Left ventricle myocardium superior (tissue), 1 donor: ENCODE results near the gene CLDN9. TPM values are rescaled to one million over a fixed set of nuclear protein-coding genes. Genes with fewer than 3 reads are reported as not detected.

ENCODE experiments used
- ATAC-seq: fragments of 200-7000 bp; cut with Tn5 transposase; one replicate; pipeline ENCODE4 v1.9.1; 2020; ENCODE audit warnings: mild to moderate bottlenecking, moderate library complexity
- DNase-seq: peaks from one replicate; pipeline ENCODE4 v3.0.0-alpha.2; 2020
- intact Hi-C: fragments of 100-400 bp; cut with micrococcal nuclease; formaldehyde crosslinking; loops from one replicate; pipeline ENCODE4 v1.11.0; 2022
- long read RNA-seq: library from polyadenylated mRNA; unstranded; transcript quantifications from one replicate; pipeline ENCODE4 v2.0.0, GENCODE V29; 2021
- total RNA-seq: library from RNA; stranded (reverse); fragmentation: NEBNext Ultra II Directional; extraction: Animal tissue kit (Norgen Biotek cat#: 25700); gene quantifications from one replicate; pipeline ENCODE4 v1.2.1, GENCODE V29; 2021
- donor health status: DM: no; HTN: yes; CAD: no; lungs with severe emphysema.

Gene CLDN9
- total RNA-seq: 1.2 TPM
- long read RNA-seq, partial matches to known transcripts: 0 of 1 reads
- long read RNA-seq, other reads (novel, unspliced or antisense): 0 of 1 reads

GRCh38 chr16:3012828-3013420, at the start of gene CLDN9:
TSS of gene CLDN9 (plus strand) at chr16:3012923. CDS start at chr16:3013363, 440 bp downstream.
- ATAC-seq (peak; percentile 8), DNase-seq (no peak)
- intact Hi-C loops: no loop called here

GRCh38 chr16:2963074-2963722, 49.5 kb upstream of the CLDN9 start:
- ATAC-seq (no peak), DNase-seq (peak; percentile 18)
- intact Hi-C loops: no loop called here

- intact Hi-C loops: no loop called here
- DNase-seq (no peak), ATAC-seq (no peak)
Observed at GRCh38 chr16:2963723-2964474, 48.8 kb upstream of the CLDN9 start, which contains the start of gene KREMEN2. TSS of gene KREMEN2 (plus strand) at chr16:2964275. CDS start at chr16:2964521, 246 bp downstream.

GRCh38 chr16:2964475-2965336, 48.0 kb upstream of the CLDN9 start:
- intact Hi-C loops: no loop called here
- DNase-seq (no peak), ATAC-seq (no peak)

- intact Hi-C loops: no loop called here
- no peak for ATAC-seq
- DNase-seq: peak; percentile 22
Observed at GRCh38 chr16:2966043-2966807, 46.5 kb upstream of the CLDN9 start.

GRCh38 chr16:2966808-2967191, 45.9 kb upstream of the CLDN9 start:
- DNase-seq (peak; percentile 57), ATAC-seq (no peak)
- intact Hi-C loops: no loop called here

GRCh38 chr16:2967211-2967631, 45.5 kb upstream of the CLDN9 start:
- intact Hi-C loops: no loop called here
- ATAC-seq (no peak), DNase-seq (no peak)

- ATAC-seq (no peak), DNase-seq (no peak)
- intact Hi-C loops: no loop called here
Observed at GRCh38 chr16:2967721-2968161, 45.0 kb upstream of the CLDN9 start.

GRCh38 chr16:2968368-2968737, 44.4 kb upstream of the CLDN9 start:
- DNase-seq (no peak), ATAC-seq (no peak)
- intact Hi-C loops: no loop called here

- ATAC-seq: peak; percentile 94
- peak; percentile 95 for DNase-seq
- intact Hi-C loops: no loop called here
Observed at GRCh38 chr16:2968738-2969544, 43.8 kb upstream of the CLDN9 start, which contains the start of gene PAQR4. TSS of gene PAQR4 (plus strand) at chr16:2969348. CDS start at chr16:2969675, 327 bp downstream.

GRCh38 chr16:2969545-2970521, 42.9 kb upstream of the CLDN9 start:
- peak; percentile 79 for DNase-seq
- ATAC-seq: peak; percentile 46
- intact Hi-C loops: no loop called here

GRCh38 chr16:2970563-2970962, 42.2 kb upstream of the CLDN9 start:
- intact Hi-C loops: no loop called here
- DNase-seq (no peak), ATAC-seq (no peak)

- no peak for ATAC-seq
Observed at GRCh38 chr16:2971134-2971984, 41.4 kb upstream of the CLDN9 start.

GRCh38 chr16:2971985-2972784, 40.5 kb upstream of the CLDN9 start:
- intact Hi-C loops: no loop called here
- no peak for ATAC-seq
- no peak for DNase-seq

More at GRCh38 chr16:2971134-2971984, 41.4 kb upstream of the CLDN9 start:
- intact Hi-C loops: no loop called here
- no peak for DNase-seq

GRCh38 chr16:2973093-2973492, 39.6 kb upstream of the CLDN9 start:
- no peak for ATAC-seq
- no peak for DNase-seq
- intact Hi-C loops: no loop called here
